Activated CD4-positive, alpha-beta T cell treated with anti-CD3 and anti-CD28 coated beads, Interleukin-2, amount 10 ng/mL, durations not matched to agents 24 days and 14 days (primary cell): Measurements from ENCODE around the gene EIF3D. TPM values are rescaled to one million over a fixed set of nuclear protein-coding genes. Genes with fewer than 3 reads are reported as not detected.
A peak's percentile ranks its signal among the peaks of the same experiment; 100 is the strongest.
"Not testable (repeated sequence)": the region's sequence is repeated elsewhere in the genome, so short reads cannot be mapped to it uniquely, and the experiment has no call there.

ENCODE experiments used
- DNase-seq: peaks from one replicate; pipeline ENCODE4 v3.0.0; 2022
- H3K27ac Mint-ChIP-seq: one replicate; pipeline ENCODE4 v1.8.0; 2022; ENCODE audit warnings: mild to moderate bottlenecking, mixed read lengths
- H3K27me3 Mint-ChIP-seq: one replicate; pipeline ENCODE4 v1.8.0; 2022; ENCODE audit warnings: mixed read lengths
- H3K36me3 Mint-ChIP-seq: one replicate; pipeline ENCODE4 v1.8.0; 2022; ENCODE audit warnings: low read depth, mild to moderate bottlenecking, mixed read lengths
- H3K4me1 Mint-ChIP-seq: one replicate; pipeline ENCODE4 v1.8.0; 2021; ENCODE audit warnings: mixed read lengths
- H3K4me3 Mint-ChIP-seq: one replicate; pipeline ENCODE4 v1.8.0; 2022; ENCODE audit warnings: mild to moderate bottlenecking, moderate library complexity, mixed read lengths
- H3K9me3 Mint-ChIP-seq: one replicate; pipeline ENCODE4 v1.8.0; 2021; ENCODE audit warnings: mixed read lengths
- intact Hi-C: fragments of 100-400 bp; cut with micrococcal nuclease; formaldehyde crosslinking; loops from one replicate; pipeline ENCODE4 v1.15.1; 2023
- total RNA-seq: library from RNA; stranded (reverse); gene quantifications from 2 replicates; pipeline ENCODE4 v1.2.3, GENCODE V29; 2022

The EIF3D gene
- total RNA-seq, 1 donor from 2014 or later, result 353 TPM

GRCh38 chr22:36540867-36541642 is 12.1 kb upstream of the EIF3D start:
- H3K27ac Mint-ChIP-seq, result no peak overlapping the region
- no peak for DNase-seq
- intact Hi-C loops, result loop anchor here (10.0 kb wide), 1 partner anchor 504 kb away; no protein-coding TSS in a partner anchor
- H3K9me3 Mint-ChIP-seq, result no peaks in the 10 kb centered on the region
- no peaks in the 10 kb centered on the region for H3K36me3 Mint-ChIP-seq
- H3K27me3 Mint-ChIP-seq, result no peaks in the 10 kb centered on the region
- no peak overlapping the region for H3K4me3 Mint-ChIP-seq
- peaks cover 15% of the 10 kb centered on the region for H3K4me1 Mint-ChIP-seq

GRCh38 chr22:36538529-36538928 is 9.6 kb upstream of the EIF3D start:
- Mint-ChIP-seq H3K27ac (no peak overlapping the region), H3K4me3 (no peak overlapping the region), H3K27me3 (no peaks in the 10 kb centered on the region), H3K36me3 (no peaks in the 10 kb centered on the region), H3K9me3 (peaks cover 3% of the 10 kb centered on the region), H3K4me1 (peaks cover 8% of the 10 kb centered on the region)
- intact Hi-C loops, result no loop called here
- DNase-seq, result no peak

GRCh38 chr22:36536717-36537116 is 7.8 kb upstream of the EIF3D start:
- peaks cover 3% of the 10 kb centered on the region for H3K9me3 Mint-ChIP-seq
- intact Hi-C loops, result no loop called here
- no peak for DNase-seq
- H3K36me3 Mint-ChIP-seq, result no peaks in the 10 kb centered on the region
- H3K27me3 Mint-ChIP-seq, result no peaks in the 10 kb centered on the region
- H3K27ac Mint-ChIP-seq, result no peak overlapping the region
- peaks cover 1% of the 10 kb centered on the region for H3K4me1 Mint-ChIP-seq
- no peak overlapping the region for H3K4me3 Mint-ChIP-seq

- H3K36me3 Mint-ChIP-seq, H3K4me3 Mint-ChIP-seq, H3K27ac Mint-ChIP-seq, H3K9me3 Mint-ChIP-seq, intact Hi-C loops, H3K4me1 Mint-ChIP-seq, H3K27me3 Mint-ChIP-seq, DNase-seq: not testable (repeated sequence)
These were observed 4.4 kb upstream of the EIF3D start for GRCh38 chr22:36533320-36533719.

GRCh38 chr22:36532466-36532865 is 3.5 kb upstream of the EIF3D start:
- no peak overlapping the region for H3K27ac Mint-ChIP-seq
- no peak for DNase-seq
- H3K9me3 Mint-ChIP-seq, result peaks cover 3% of the 10 kb centered on the region
- peaks cover 3% of the 10 kb centered on the region for H3K27me3 Mint-ChIP-seq
- H3K4me3 Mint-ChIP-seq, result no peak overlapping the region
- intact Hi-C loops, result no loop called here
- H3K36me3 Mint-ChIP-seq, result peaks cover 10% of the 10 kb centered on the region
- H3K4me1 Mint-ChIP-seq, result peaks cover 8% of the 10 kb centered on the region

- peaks cover 49% of the 10 kb centered on the region for H3K36me3 Mint-ChIP-seq
- intact Hi-C loops, result loop anchor here (10.0 kb wide), 1 partner anchor 74 kb away; no protein-coding TSS in a partner anchor
- H3K4me1 Mint-ChIP-seq, result peaks cover 19% of the 10 kb centered on the region
- peak overlapping the region; percentile 93 for H3K4me3 Mint-ChIP-seq
- H3K9me3 Mint-ChIP-seq, result no peaks in the 10 kb centered on the region
- H3K27me3 Mint-ChIP-seq, result peaks cover 3% of the 10 kb centered on the region
- DNase-seq, result no peak
- peak overlapping the region; percentile 99 for H3K27ac Mint-ChIP-seq
These were observed 625 bp downstream of the EIF3D start for GRCh38 chr22:36528341-36528740.

- H3K27ac Mint-ChIP-seq, result no peak overlapping the region
- no peaks in the 10 kb centered on the region for H3K9me3 Mint-ChIP-seq
- H3K4me1 Mint-ChIP-seq, result peaks cover 14% of the 10 kb centered on the region
- intact Hi-C loops, result loop anchor here (10.0 kb wide), 1 partner anchor 68 kb away; no protein-coding TSS in a partner anchor
- no peaks in the 10 kb centered on the region for H3K27me3 Mint-ChIP-seq
- no peak overlapping the region for H3K4me3 Mint-ChIP-seq
- peaks cover 83% of the 10 kb centered on the region for H3K36me3 Mint-ChIP-seq
- no peak for DNase-seq
These were observed 6.3 kb downstream of the EIF3D start for GRCh38 chr22:36522662-36523061.

GRCh38 chr22:36520423-36520822 is 8.5 kb downstream of the EIF3D start:
- Mint-ChIP-seq H3K27ac (no peak overlapping the region), H3K36me3 (peaks cover 85% of the 10 kb centered on the region), H3K4me3 (no peak overlapping the region), H3K9me3 (no peaks in the 10 kb centered on the region), H3K4me1 (peaks cover 6% of the 10 kb centered on the region), H3K27me3 (no peaks in the 10 kb centered on the region)
- intact Hi-C loops, result loop anchor here (10.0 kb wide), 1 partner anchor 66 kb away; no protein-coding TSS in a partner anchor
- DNase-seq, result no peak

GRCh38 chr22:36519906-36520305 is 9.1 kb downstream of the EIF3D start:
- intact Hi-C loops, result loop anchor here (10.0 kb wide), 1 partner anchor 65 kb away; no protein-coding TSS in a partner anchor
- not testable (repeated sequence) for H3K4me1 Mint-ChIP-seq, H3K4me3 Mint-ChIP-seq, H3K27me3 Mint-ChIP-seq, H3K27ac Mint-ChIP-seq, DNase-seq, H3K9me3 Mint-ChIP-seq
- H3K36me3 Mint-ChIP-seq, result peaks cover 85% of the 10 kb centered on the region

GRCh38 chr22:36514766-36515165 is 14.2 kb downstream of the EIF3D start:
- no peaks in the 10 kb centered on the region for H3K27me3 Mint-ChIP-seq
- H3K4me3 Mint-ChIP-seq, result no peak overlapping the region
- no peaks in the 10 kb centered on the region for H3K9me3 Mint-ChIP-seq
- no peak for DNase-seq
- H3K27ac Mint-ChIP-seq, result no peak overlapping the region
- intact Hi-C loops, result no loop called here
- peaks cover 7% of the 10 kb centered on the region for H3K4me1 Mint-ChIP-seq
- H3K36me3 Mint-ChIP-seq, result peaks cover 82% of the 10 kb centered on the region

GRCh38 chr22:36512991-36513390 is 16.0 kb downstream of the EIF3D start:
- Mint-ChIP-seq H3K27me3 (no peaks in the 10 kb centered on the region), H3K4me1 (peaks cover 7% of the 10 kb centered on the region), H3K36me3 (peaks cover 72% of the 10 kb centered on the region), H3K27ac (no peak overlapping the region), H3K9me3 (no peaks in the 10 kb centered on the region), H3K4me3 (no peak overlapping the region)
- intact Hi-C loops, result no loop called here
- no peak for DNase-seq

- Mint-ChIP-seq H3K27ac (no peak overlapping the region), H3K27me3 (no peaks in the 10 kb centered on the region), H3K36me3 (peaks cover 66% of the 10 kb centered on the region), H3K9me3 (no peaks in the 10 kb centered on the region), H3K4me1 (peaks cover 11% of the 10 kb centered on the region), H3K4me3 (no peak overlapping the region)
- DNase-seq, result no peak
- intact Hi-C loops, result no loop called here
These were observed 16.6 kb downstream of the EIF3D start for GRCh38 chr22:36512333-36512732.

- Mint-ChIP-seq H3K4me3 (no peak overlapping the region), H3K36me3 (peaks cover 55% of the 10 kb centered on the region), H3K9me3 (no peaks in the 10 kb centered on the region), H3K27me3 (no peaks in the 10 kb centered on the region), H3K27ac (no peak overlapping the region), H3K4me1 (peaks cover 11% of the 10 kb centered on the region)
- intact Hi-C loops, result no loop called here
- peak; percentile 77 for DNase-seq
These were observed 17.7 kb downstream of the EIF3D start for GRCh38 chr22:36510966-36511881.

GRCh38 chr22:36510384-36510783 is 18.6 kb downstream of the EIF3D start:
- Mint-ChIP-seq H3K9me3 (no peaks in the 10 kb centered on the region), H3K27me3 (no peaks in the 10 kb centered on the region), H3K27ac (no peak overlapping the region), H3K4me3 (no peak overlapping the region), H3K4me1 (peaks cover 10% of the 10 kb centered on the region), H3K36me3 (peaks cover 47% of the 10 kb centered on the region)
- no peak for DNase-seq
- intact Hi-C loops, result no loop called here
